DOHH2 (cell line): ENCODE data around the gene FAM210A.

ENCODE experiments used
- EZH2phosphoT487 ChIP-seq: fragments of 200-600 bp; sonication (generic); IDR thresholded peaks from 2 replicates; pipeline ENCODE4 v1.6.1; 2017; ENCODE audit warnings: borderline replicate concordance, mild to moderate bottlenecking, antibody characterized with exemption, low read length, moderate library complexity, mixed read lengths
- TF ChIP-seq, protein P1 (sequence below): fragments of 200-600 bp; sonication (generic); IDR thresholded peaks from one replicate; pipeline ENCODE4 v1.5.1; 2014; ENCODE audit warnings: antibody characterized with exemption, mild to moderate bottlenecking, low read depth, low read length; ENCODE audit not compliant: poor library complexity, severe bottlenecking

DNA sequence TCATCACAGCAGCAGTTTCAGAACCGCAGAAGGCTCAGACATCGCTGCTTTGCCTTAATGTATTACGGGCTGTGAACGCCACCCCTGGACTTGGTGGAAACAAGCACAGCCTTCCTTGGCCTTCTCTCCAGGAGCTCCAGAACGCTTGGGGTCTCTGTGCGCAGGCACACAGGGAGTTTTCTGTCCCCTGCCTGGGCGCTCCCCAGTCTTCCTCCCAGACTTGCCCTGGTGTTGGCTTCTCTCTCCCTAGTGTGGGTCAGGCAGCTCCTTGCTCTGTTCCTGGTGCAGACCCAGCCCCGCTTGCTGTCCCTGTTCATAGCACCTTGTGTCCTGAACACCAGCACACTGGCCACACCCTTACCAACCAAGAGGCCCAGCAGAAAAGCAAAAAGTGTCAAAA, 103.6 kb downstream of the FAM210A start:
- TF ChIP-seq, protein P1, sequence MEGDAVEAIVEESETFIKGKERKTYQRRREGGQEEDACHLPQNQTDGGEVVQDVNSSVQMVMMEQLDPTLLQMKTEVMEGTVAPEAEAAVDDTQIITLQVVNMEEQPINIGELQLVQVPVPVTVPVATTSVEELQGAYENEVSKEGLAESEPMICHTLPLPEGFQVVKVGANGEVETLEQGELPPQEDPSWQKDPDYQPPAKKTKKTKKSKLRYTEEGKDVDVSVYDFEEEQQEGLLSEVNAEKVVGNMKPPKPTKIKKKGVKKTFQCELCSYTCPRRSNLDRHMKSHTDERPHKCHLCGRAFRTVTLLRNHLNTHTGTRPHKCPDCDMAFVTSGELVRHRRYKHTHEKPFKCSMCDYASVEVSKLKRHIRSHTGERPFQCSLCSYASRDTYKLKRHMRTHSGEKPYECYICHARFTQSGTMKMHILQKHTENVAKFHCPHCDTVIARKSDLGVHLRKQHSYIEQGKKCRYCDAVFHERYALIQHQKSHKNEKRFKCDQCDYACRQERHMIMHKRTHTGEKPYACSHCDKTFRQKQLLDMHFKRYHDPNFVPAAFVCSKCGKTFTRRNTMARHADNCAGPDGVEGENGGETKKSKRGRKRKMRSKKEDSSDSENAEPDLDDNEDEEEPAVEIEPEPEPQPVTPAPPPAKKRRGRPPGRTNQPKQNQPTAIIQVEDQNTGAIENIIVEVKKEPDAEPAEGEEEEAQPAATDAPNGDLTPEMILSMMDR, result no peak
- TF ChIP-seq EZH2phosphoT487, result no peak
